ENCODE data around the gene ANKRD61. TPM values are rescaled to one million over a fixed set of nuclear protein-coding genes. Genes with fewer than 3 reads are reported as not detected.

The ANKRD61 gene
- total RNA-seq, 2 experiments from 2014 or later, result not detected

Other genes starting within 250 kb of the ANKRD61 start
- 10 to 100 TPM; 32.0 to 32.5 TPM for gene RNF216, start 249.7 kb upstream of the ANKRD61 start, total RNA-seq
- gene OCM, start 150.6 kb upstream of the ANKRD61 start, total RNA-seq, result not detected
- 10 to 100 TPM; 87.2 to 95.6 TPM for gene CCZ1, start 132.6 kb upstream of the ANKRD61 start, total RNA-seq
- not detected for gene RSPH10B, start 60.7 kb upstream of the ANKRD61 start, total RNA-seq
- 10 to 100 TPM; 19.4 to 19.8 TPM for gene PMS2, start 22.3 kb upstream of the ANKRD61 start, total RNA-seq
- gene AIMP2, start 22.1 kb upstream of the ANKRD61 start, total RNA-seq, result 10 to 100 TPM; 30.8 to 32.2 TPM
- gene EIF2AK1, start 27.8 kb downstream of the ANKRD61 start, total RNA-seq, result 100 to 1,000 TPM; 119 to 124 TPM
- gene USP42, start 73.6 kb downstream of the ANKRD61 start, total RNA-seq, result 1 to 10 TPM; 6.0 to 6.9 TPM
- 1 to 10 TPM; 1.1 TPM for gene CYTH3, start 241.2 kb downstream of the ANKRD61 start, total RNA-seq